GM23248 (cell line): Measurements from ENCODE around the gene IFNK. TPM values are rescaled to one million over a fixed set of nuclear protein-coding genes. Genes with fewer than 3 reads are reported as not detected.

ENCODE experiments used
- DNase-seq: peaks from one replicate; pipeline ENCODE4 v3.0.0-alpha.2; 2015
- H2AFZ ChIP-seq: fragments of 200-600 bp; sonication (generic); 2 replicates; pipeline ENCODE4 v1.6.1; 2016; ENCODE audit warnings: antibody characterized with exemption
- H3F3A ChIP-seq: fragments of 200-600 bp; sonication (generic); 2 replicates; pipeline ENCODE4 v1.6.1; 2016; ENCODE audit warnings: mild to moderate bottlenecking, antibody characterized with exemption, mixed run types; ENCODE audit not compliant: insufficient read depth
- H3K27ac ChIP-seq: fragments of 200-600 bp; sonication (generic); 2 replicates; pipeline ENCODE4 v1.5.1; 2016; ENCODE audit warnings: mild to moderate bottlenecking
- H3K27me3 ChIP-seq: fragments of 200-600 bp; sonication (generic); replicated peaks from 2 replicates; pipeline ENCODE4 v1.6.1; 2016; ENCODE audit warnings: mild to moderate bottlenecking; ENCODE audit not compliant: insufficient read depth
- H3K36me3 ChIP-seq: fragments of 200-600 bp; sonication (generic); 2 replicates; pipeline ENCODE4 v1.6.1; 2016; ENCODE audit warnings: low read depth, mild to moderate bottlenecking
- H3K4me1 ChIP-seq: fragments of 200-600 bp; sonication (generic); 2 replicates; pipeline ENCODE4 v1.6.1; 2016; ENCODE audit warnings: mild to moderate bottlenecking; ENCODE audit not compliant: insufficient read depth
- H3K4me2 ChIP-seq: fragments of 200-600 bp; sonication (generic); one replicate; pipeline ENCODE4 v1.6.1; 2016; ENCODE audit warnings: mild to moderate bottlenecking; ENCODE audit not compliant: unreplicated experiment
- H3K4me3 ChIP-seq: fragments of 200-600 bp; sonication (generic); 2 replicates; pipeline ENCODE4 v1.5.1; 2016; ENCODE audit warnings: mild to moderate bottlenecking
- H3K79me2 ChIP-seq: fragments of 200-600 bp; sonication (generic); 2 replicates; pipeline ENCODE4 v1.6.1; 2016; ENCODE audit warnings: mild to moderate bottlenecking; ENCODE audit not compliant: insufficient read depth
- H3K9ac ChIP-seq: fragments of 200-600 bp; sonication (generic); 2 replicates; pipeline ENCODE4 v1.6.1; 2016; ENCODE audit warnings: mild to moderate bottlenecking
- H3K9me2 ChIP-seq: fragments of 200-600 bp; sonication (generic); 2 replicates; pipeline ENCODE4 v1.6.1; 2016; ENCODE audit warnings: mixed run types, mild to moderate bottlenecking, moderate library complexity; ENCODE audit not compliant: insufficient read depth
- H3K9me3 ChIP-seq: fragments of 200-600 bp; sonication (generic); one replicate; pipeline ENCODE4 v1.6.1; 2017; ENCODE audit warnings: low read depth
- H4K20me1 ChIP-seq: fragments of 200-600 bp; sonication (generic); 2 replicates; pipeline ENCODE4 v1.6.0; 2016; ENCODE audit not compliant: insufficient read depth
- EZH2 ChIP-seq: fragments of 200-600 bp; sonication (generic); IDR thresholded peaks from 2 replicates; pipeline ENCODE4 v1.6.1; 2018; ENCODE audit warnings: antibody characterized with exemption, mild to moderate bottlenecking; ENCODE audit not compliant: insufficient read depth, poor library complexity, severe bottlenecking
- EZH2phosphoT487 ChIP-seq: fragments of 200-600 bp; sonication (generic); IDR thresholded peaks from 2 replicates; pipeline ENCODE4 v1.6.1; 2018; ENCODE audit warnings: antibody characterized with exemption, moderate library complexity, mild to moderate bottlenecking, low read depth; ENCODE audit not compliant: insufficient read depth
- WGBS, 2 experiments: methylation state at CpG; one replicate each; pipeline ENCODE4 v1.1.6; 2015 to 2017; ENCODE audit warnings: low lambda C conversion rate in 2 of 2, low coverage in 1 of 2; ENCODE audit errors: missing lambda C conversion rate in 2 of 2; 5-methylcytosine and 5-hydroxymethylcytosine counted together
- in situ Hi-C: fragments of 300-500 bp; cut with MboI; formaldehyde crosslinking; loops from 2 replicates; pipeline ENCODE4 v1.15.0; 2020
- polyA plus RNA-seq: library from polyadenylated mRNA; unstranded; fragments of >200 nt; fragmentation: Nextera tagmentation; extraction: Ambion mirVana; gene quantifications from 2 replicates; pipeline ENCODE4 v1.2.1, GENCODE V29; 2016
- total RNA-seq: library from RNA; depleted of rRNA; stranded (reverse); fragments of >200 nt; shearing (Covaris generic); gene quantifications from 2 replicates; pipeline ENCODE4 v1.2.3, GENCODE V29; 2014; rRNA removed

IFNK gene, protein sequence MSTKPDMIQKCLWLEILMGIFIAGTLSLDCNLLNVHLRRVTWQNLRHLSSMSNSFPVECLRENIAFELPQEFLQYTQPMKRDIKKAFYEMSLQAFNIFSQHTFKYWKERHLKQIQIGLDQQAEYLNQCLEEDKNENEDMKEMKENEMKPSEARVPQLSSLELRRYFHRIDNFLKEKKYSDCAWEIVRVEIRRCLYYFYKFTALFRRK
- total RNA-seq: not detected in 2 replicates
- polyA plus RNA-seq: not detected in 2 replicates

DNA sequence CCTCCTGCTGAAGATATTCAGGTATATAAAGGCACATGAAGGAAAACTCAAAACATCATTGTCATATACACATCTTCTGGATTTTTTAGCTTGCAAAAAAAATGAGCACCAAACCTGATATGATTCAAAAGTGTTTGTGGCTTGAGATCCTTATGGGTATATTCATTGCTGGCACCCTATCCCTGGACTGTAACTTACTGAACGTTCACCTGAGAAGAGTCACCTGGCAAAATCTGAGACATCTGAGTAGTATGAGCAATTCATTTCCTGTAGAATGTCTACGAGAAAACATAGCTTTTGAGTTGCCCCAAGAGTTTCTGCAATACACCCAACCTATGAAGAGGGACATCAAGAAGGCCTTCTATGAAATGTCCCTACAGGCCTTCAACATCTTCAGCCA is at the start of gene IFNK:
Gene IFNK (plus strand): TSS at position 55 of the 400 bp plus-strand sequence. CDS start 47 bp downstream, at position 102.
- H3K79me2 ChIP-seq: no peaks in the 10 kb centered on the region
- in situ Hi-C loops: no loop called here

DNA sequence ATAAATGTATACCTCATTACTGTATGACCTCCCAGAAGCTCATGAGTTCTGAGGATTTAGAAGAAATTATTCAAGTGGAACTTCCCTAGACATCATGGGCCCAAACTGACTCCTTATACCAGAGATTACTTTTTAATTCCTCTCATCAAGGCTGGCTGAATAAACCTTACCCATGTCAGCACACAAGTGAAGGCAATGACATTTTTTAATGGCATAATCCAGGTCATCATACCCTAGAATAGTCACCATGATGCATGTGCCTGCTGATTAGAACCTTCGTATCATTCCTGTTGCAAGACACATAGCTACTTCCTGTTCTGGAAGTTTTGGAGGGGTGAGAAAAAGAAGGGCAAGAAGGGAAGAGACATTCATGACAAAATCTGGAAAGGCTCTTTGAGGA is 49.8 kb upstream of the IFNK start:
- no peaks in the 10 kb centered on the region for H3K9me2 ChIP-seq
- H3K27me3 ChIP-seq: no peaks in the 10 kb centered on the region; the same call in none of the 2 replicates
- H4K20me1 ChIP-seq: no peaks in the 10 kb centered on the region
- DNase-seq: no peak
- no peak overlapping the region for H2AFZ ChIP-seq
- 0 out of 2 replicates have a peak, but pooled peaks cover 7% of the 10 kb centered on the region for H3K4me1 ChIP-seq
- H3F3A ChIP-seq: no peaks in the 10 kb centered on the region
- H3K4me3 ChIP-seq: no peak overlapping the region
- H3K27ac ChIP-seq: no peak overlapping the region
- H3K79me2 ChIP-seq: no peaks in the 10 kb centered on the region
- H3K9ac ChIP-seq: no peak overlapping the region
- no peaks in the 10 kb centered on the region for H3K9me3 ChIP-seq
- 68 to 84% methylated on average over 1 of the region's 1 CpG for WGBS, 2 experiments
- TF ChIP-seq EZH2phosphoT487: no peak
- no peak for TF ChIP-seq EZH2
- H3K4me2 ChIP-seq: no peak overlapping the region
- no peaks in the 10 kb centered on the region for H3K36me3 ChIP-seq
- in situ Hi-C loops: loop anchor here (10.0 kb wide), 1 partner anchor 60 kb away; no protein-coding TSS in a partner anchor

More for the DNA sequence above, at the start of gene IFNK:
- H3K9me2 ChIP-seq: no peaks in the 10 kb centered on the region
- H3K9ac ChIP-seq: no peak within 1 kb of the TSS
- H3K9me3 ChIP-seq: no peaks in the 10 kb centered on the region
- 50% methylated on average over 2 of the region's 2 CpGs for whole genome bisulfite sequencing, 2 experiments
- DNase-seq: no peak
- TF ChIP-seq EZH2 (no peak), EZH2phosphoT487 (no peak)
- H3K4me2 ChIP-seq: no peak within 1 kb of the TSS
- no peaks in the 10 kb centered on the region for H3F3A ChIP-seq
- H3K4me3 ChIP-seq: no peak within 1 kb of the TSS
- H3K27ac ChIP-seq: no peak within 1 kb of the TSS
- H3K4me1 ChIP-seq: peaks cover 13% of the 10 kb centered on the region; the same call in 1 of the 2 replicates
- H2AFZ ChIP-seq: no peak within 1 kb of the TSS
- H3K36me3 ChIP-seq: no peaks in the 10 kb centered on the region
- H4K20me1 ChIP-seq: no peaks in the 10 kb centered on the region
- peaks cover 9% of the 10 kb centered on the region for H3K27me3 ChIP-seq

DNA sequence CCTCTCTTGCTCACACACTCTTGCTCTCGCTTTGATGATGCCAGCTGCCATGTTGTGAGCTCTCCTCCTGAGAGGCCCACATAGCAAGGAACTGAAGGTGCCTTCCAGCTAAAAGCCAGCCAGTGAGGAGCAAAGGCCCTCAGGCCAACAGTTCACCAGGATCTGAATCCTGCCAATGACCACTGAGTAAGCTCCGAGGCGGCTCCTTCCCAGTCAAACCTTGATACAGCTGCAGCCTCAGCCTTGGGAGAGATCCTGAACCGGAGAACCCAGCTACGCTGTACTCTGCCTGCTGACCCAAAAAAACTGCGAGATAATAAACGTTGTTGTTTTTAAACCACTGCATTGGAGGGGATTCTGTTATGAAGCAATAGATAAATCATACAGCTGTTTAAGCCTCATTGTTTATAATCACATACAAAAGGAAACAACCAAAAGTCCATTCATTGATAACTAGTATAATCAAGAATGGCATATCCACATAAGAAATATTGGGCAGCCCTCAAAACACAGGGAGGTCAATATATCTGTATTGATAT is 49.0 kb upstream of the IFNK start:
- H3K79me2 ChIP-seq: no peaks in the 10 kb centered on the region
- no peaks in the 10 kb centered on the region for H3K9me2 ChIP-seq
- no peak overlapping the region for H2AFZ ChIP-seq
- no peak for TF ChIP-seq EZH2phosphoT487
- no peak for TF ChIP-seq EZH2
- H3K4me2 ChIP-seq: no peak overlapping the region
- H3K27me3 ChIP-seq: no peaks in the 10 kb centered on the region; the same call in none of the 2 replicates
- H3K9ac ChIP-seq: no peak overlapping the region
- no peaks in the 10 kb centered on the region for H4K20me1 ChIP-seq
- H3K36me3 ChIP-seq: no peaks in the 10 kb centered on the region
- H3K4me1 ChIP-seq: 0 out of 2 replicates have a peak, but pooled peaks cover 7% of the 10 kb centered on the region
- in situ Hi-C loops: loop anchor here (10.0 kb wide), 1 partner anchor 60 kb away; no protein-coding TSS in a partner anchor
- WGBS, 2 experiments: 73% methylated on average over 7 of the region's 7 CpGs
- no peaks in the 10 kb centered on the region for H3F3A ChIP-seq
- no peak overlapping the region for H3K27ac ChIP-seq
- DNase-seq: no peak
- H3K4me3 ChIP-seq: no peak overlapping the region
- no peaks in the 10 kb centered on the region for H3K9me3 ChIP-seq

DNA sequence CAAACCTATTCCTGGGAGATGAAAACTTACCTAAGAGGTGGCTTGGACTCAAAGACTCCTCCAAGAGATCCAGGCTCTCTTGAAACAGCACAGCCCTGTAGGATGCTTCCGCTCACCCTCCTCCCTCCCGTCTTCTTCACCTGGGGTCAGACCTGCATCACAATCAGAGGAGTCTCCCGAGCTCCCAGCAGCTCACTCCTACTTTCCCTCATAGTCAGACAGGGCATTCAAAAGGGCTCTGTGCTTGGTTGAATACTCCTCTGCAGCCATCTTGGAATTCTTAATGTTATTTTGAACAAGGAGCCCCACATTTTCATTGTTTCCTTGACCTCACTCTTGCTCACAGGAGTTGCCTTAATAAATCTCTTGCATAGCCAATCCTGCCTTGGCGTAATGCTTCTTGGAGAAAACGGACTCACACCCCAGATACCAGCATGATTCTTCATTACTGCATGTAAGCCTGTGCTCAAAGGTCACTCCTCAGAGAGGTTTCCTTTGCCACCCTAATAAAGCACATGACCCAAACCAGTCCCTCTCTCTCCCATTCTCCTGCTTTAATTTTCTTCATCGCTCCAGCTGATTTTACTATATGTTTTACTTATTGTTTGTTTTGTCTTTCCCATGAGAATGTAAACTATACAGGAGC is 47.1 kb upstream of the IFNK start:
- no peaks in the 10 kb centered on the region for H3K9me2 ChIP-seq
- no peak overlapping the region for H3K27ac ChIP-seq
- TF ChIP-seq EZH2phosphoT487 (no peak), EZH2 (no peak)
- no peaks in the 10 kb centered on the region; the same call in none of the 2 replicates for H3K27me3 ChIP-seq
- H3K4me1 ChIP-seq: 0 out of 2 replicates have a peak, but pooled peaks cover 7% of the 10 kb centered on the region
- H3K36me3 ChIP-seq: no peaks in the 10 kb centered on the region
- no peak overlapping the region for H3K4me3 ChIP-seq
- 65 to 76% methylated on average over 6 of the region's 6 CpGs for WGBS, 2 experiments
- no peak overlapping the region for H3K9ac ChIP-seq
- in situ Hi-C loops: loop anchor here (10.0 kb wide), 1 partner anchor 58 kb away; no protein-coding TSS in a partner anchor
- H3F3A ChIP-seq: no peaks in the 10 kb centered on the region
- H2AFZ ChIP-seq: no peak overlapping the region
- no peaks in the 10 kb centered on the region for H3K79me2 ChIP-seq
- DNase-seq: no peak
- H3K4me2 ChIP-seq: no peak overlapping the region
- H3K9me3 ChIP-seq: no peaks in the 10 kb centered on the region
- H4K20me1 ChIP-seq: no peaks in the 10 kb centered on the region
